H9 (cell line): ENCODE data around the gene OLFM1. TPM values are rescaled to one million over a fixed set of nuclear protein-coding genes. Genes with fewer than 3 reads are reported as not detected.

Experiments used
- DNase-seq: peaks from one replicate; pipeline ENCODE4 v3.0.0-alpha.2; 2017
- H2AFZ ChIP-seq: one replicate; pipeline ENCODE4 v1.6.1; 2013; ENCODE audit warnings: mild to moderate bottlenecking, low read length, control low read depth, moderate library complexity
- H2AK5ac ChIP-seq: 2 replicates; pipeline ENCODE4 v1.6.1; 2013; ENCODE audit warnings: low read length, control low read depth, mixed read lengths; ENCODE audit not compliant: insufficient read length
- H2BK120ac ChIP-seq: one replicate; pipeline ENCODE4 v1.6.1; 2013; ENCODE audit warnings: low read depth, mild to moderate bottlenecking, low read length, control low read depth, inconsistent platforms; ENCODE audit not compliant: poor library complexity, severe bottlenecking
- H2BK12ac ChIP-seq: 2 replicates; pipeline ENCODE4 v1.6.1; 2013; ENCODE audit warnings: low read length, control low read depth, mixed read lengths, low read depth; ENCODE audit not compliant: insufficient read length
- H2BK15ac ChIP-seq: 2 replicates; pipeline ENCODE4 v1.6.1; 2013; ENCODE audit warnings: low read depth, low read length, control low read depth
- H2BK20ac ChIP-seq: one replicate; pipeline ENCODE4 v1.6.1; 2013; ENCODE audit warnings: low read depth, mild to moderate bottlenecking, low read length, control low read depth, inconsistent platforms; ENCODE audit not compliant: poor library complexity, severe bottlenecking
- H2BK5ac ChIP-seq: 2 replicates; pipeline ENCODE4 v1.6.1; 2013; ENCODE audit warnings: low read length, control low read depth, mixed read lengths; ENCODE audit not compliant: insufficient read length
- H3K14ac ChIP-seq: 2 replicates; pipeline ENCODE4 v1.6.1; 2013; ENCODE audit warnings: low read length, control low read depth; ENCODE audit not compliant: insufficient read depth
- H3K18ac ChIP-seq: 2 replicates; pipeline ENCODE4 v1.6.1; 2013; ENCODE audit warnings: low read depth, mild to moderate bottlenecking, mixed read lengths, low read length, control low read depth; ENCODE audit not compliant: insufficient read length
- H3K23ac ChIP-seq: 2 replicates; pipeline ENCODE4 v1.6.1; 2013; ENCODE audit warnings: low read length, control low read depth, mixed read lengths, low read depth; ENCODE audit not compliant: insufficient read length
- H3K23me2 ChIP-seq: 2 replicates; pipeline ENCODE4 v1.6.1; 2013; ENCODE audit warnings: low read depth, mild to moderate bottlenecking, mixed read lengths, low read length, control low read depth; ENCODE audit not compliant: insufficient read length, poor library complexity, severe bottlenecking
- H3K27ac ChIP-seq: 2 replicates; pipeline ENCODE4 v1.5.1; 2013; ENCODE audit warnings: low read length, control low read depth, mixed read lengths, low read depth; ENCODE audit not compliant: insufficient read length
- H3K27me3 ChIP-seq: 2 replicates; pipeline ENCODE4 v1.6.1; 2013; ENCODE audit warnings: low read length, control low read depth, inconsistent platforms; ENCODE audit not compliant: insufficient read depth
- H3K4ac ChIP-seq: 2 replicates; pipeline ENCODE4 v1.6.1; 2013; ENCODE audit warnings: low read depth, mild to moderate bottlenecking, control low read depth, inconsistent platforms, low read length, moderate library complexity
- H3K4me1 ChIP-seq: 2 replicates; pipeline ENCODE4 v1.6.1; 2013; ENCODE audit warnings: low read length, control low read depth, inconsistent platforms; ENCODE audit not compliant: insufficient read depth
- H3K4me2 ChIP-seq: 2 replicates; pipeline ENCODE4 v1.6.1; 2013; ENCODE audit warnings: low read length, control low read depth, mixed read lengths; ENCODE audit not compliant: insufficient read length, insufficient read depth
- H3K56ac ChIP-seq: 2 replicates; pipeline ENCODE4 v1.6.1; 2013; ENCODE audit warnings: low read depth, mild to moderate bottlenecking, mixed read lengths, low read length, control low read depth; ENCODE audit not compliant: insufficient read length
- H3K79me1 ChIP-seq: 2 replicates; pipeline ENCODE4 v1.6.1; 2013; ENCODE audit warnings: low read depth, mild to moderate bottlenecking, moderate library complexity, low read length, control low read depth, inconsistent platforms; ENCODE audit not compliant: insufficient read depth, poor library complexity, severe bottlenecking
- H3K79me2 ChIP-seq: 2 replicates; pipeline ENCODE4 v1.6.1; 2013; ENCODE audit warnings: low read length, control low read depth, inconsistent platforms; ENCODE audit not compliant: insufficient read depth
- H3K9ac ChIP-seq: 2 replicates; pipeline ENCODE4 v1.6.1; 2013; ENCODE audit warnings: low read length, control low read depth, mixed read lengths; ENCODE audit not compliant: insufficient read length; ENCODE audit errors: extremely low read depth
- H3K9me3 ChIP-seq: one replicate; pipeline ENCODE4 v1.6.1; 2013; ENCODE audit warnings: low read depth, low read length, inconsistent platforms; ENCODE audit not compliant: control insufficient read depth
- H3T11ph ChIP-seq: one replicate; pipeline ENCODE4 v1.6.1; 2013; ENCODE audit warnings: mild to moderate bottlenecking, low read length, control low read depth, inconsistent platforms
- H4K20me1 ChIP-seq: one replicate; pipeline ENCODE4 v1.6.1; 2013; ENCODE audit not compliant: control insufficient read depth, insufficient read length, insufficient read depth
- H4K5ac ChIP-seq: 2 replicates; pipeline ENCODE4 v1.6.1; 2013; ENCODE audit warnings: low read depth, mild to moderate bottlenecking, mixed read lengths, low read length, control low read depth; ENCODE audit not compliant: insufficient read length
- H4K8ac ChIP-seq: replicated peaks from 2 replicates; pipeline ENCODE4 v1.6.1; 2013; ENCODE audit warnings: low read length, control low read depth, mixed read lengths, low read depth; ENCODE audit not compliant: insufficient read length
- H4K91ac ChIP-seq: 2 replicates; pipeline ENCODE4 v1.6.1; 2013; ENCODE audit warnings: low read depth, mild to moderate bottlenecking, moderate library complexity, mixed read lengths, low read length, control low read depth; ENCODE audit not compliant: insufficient read length
- H3K27ac Mint-ChIP-seq, 3 experiments: 2 replicates in 2 of 3; 3 replicates in 1 of 3; pipeline ENCODE4 v1.8.0; 2020 to 2021; ENCODE audit warnings: mixed read lengths in 3 of 3, mild to moderate bottlenecking in 1 of 3, moderate library complexity in 1 of 3
- H3K27me3 Mint-ChIP-seq: 2 replicates; pipeline ENCODE4 v1.8.0; 2021; ENCODE audit warnings: low read depth, mild to moderate bottlenecking, moderate library complexity, mixed read lengths
- H3K36me3 Mint-ChIP-seq, 3 experiments: 2 replicates in 2 of 3; 3 replicates in 1 of 3; pipeline ENCODE4 v1.8.0; 2020 to 2021; ENCODE audit warnings: low read depth in 3 of 3, mixed read lengths in 3 of 3; ENCODE audit not compliant: insufficient read depth in 1 of 3
- H3K4me1 Mint-ChIP-seq, 2 experiments: 2 replicates each; pipeline ENCODE4 v1.8.0; 2020; ENCODE audit warnings: mixed read lengths in 2 of 2
- H3K4me3 Mint-ChIP-seq, 2 experiments: 2 replicates in 1 of 2; 3 replicates in 1 of 2; pipeline ENCODE4 v1.8.0; 2020 to 2021; ENCODE audit warnings: mild to moderate bottlenecking in 2 of 2, mixed read lengths in 2 of 2, moderate library complexity in 1 of 2
- H3K9me3 Mint-ChIP-seq, 2 experiments: 2 replicates in 1 of 2; 3 replicates in 1 of 2; pipeline ENCODE4 v1.8.0; 2020; ENCODE audit warnings: mild to moderate bottlenecking in 2 of 2, mixed read lengths in 2 of 2, moderate library complexity in 1 of 2
- CTCF ChIP-seq: fragments of 200-600 bp; sonication (generic); conservative IDR thresholded peaks from 3 replicates; pipeline ENCODE4 v1.8.0; 2021; ENCODE audit warnings: antibody characterized with exemption, mild to moderate bottlenecking
- WGBS: extraction: QIAGEN DNeasy Blood & Tissue Kit; methylation state at CpG from one replicate; pipeline ENCODE4 v1.1.7; 2013; ENCODE audit warnings: missing lambda C conversion rate, low lambda C conversion rate, mixed read lengths; ENCODE audit not compliant: insufficient read length; ENCODE audit errors: extremely low coverage; 5-methylcytosine and 5-hydroxymethylcytosine counted together
- total RNA-seq: library from RNA; stranded (reverse); gene quantifications from 2 replicates; pipeline ENCODE4 v1.2.1, GENCODE V29; 2021

Gene OLFM1
- total RNA-seq, 1 experiment from 2014 or later = 34.1 TPM

GRCh38 chr9:135135929-135136315 is 48.5 kb downstream of the OLFM1 start:
- no peak overlapping the region for H2AFZ ChIP-seq
- H2BK15ac ChIP-seq = no peak overlapping the region
- no peak overlapping the region for H3K23ac ChIP-seq
- Mint-ChIP-seq H3K4me1 (peaks cover 16 to 20% of the 10 kb centered on the region in 2 experiments), H3K36me3 (peaks cover 7 to 11% (median 11%) of the 10 kb centered on the region in 3 experiments; a peak in 4 of 7 replicates), H3K9me3 (peaks cover 11 to 16% of the 10 kb centered on the region in 2 experiments), H3K27me3 (peaks cover 11% of the 10 kb centered on the region), H3K27ac (no peak overlapping the region; a peak in 1 of 7 replicates), H3K4me3 (no peak overlapping the region)
- no peaks in the 10 kb centered on the region for H3K79me2 ChIP-seq
- no CpG with 5 or more reads among the region's 6 CpGs for WGBS
- H2BK5ac ChIP-seq = no peak overlapping the region
- H4K5ac ChIP-seq = no peak overlapping the region
- no peak overlapping the region for H2BK20ac ChIP-seq
- no peak overlapping the region for H3K9ac ChIP-seq
- H3K27ac ChIP-seq = no peak overlapping the region
- no peak overlapping the region for H3K4me2 ChIP-seq
- no peak overlapping the region for H4K91ac ChIP-seq
- H3K18ac ChIP-seq = no peak overlapping the region
- no peak overlapping the region for H4K8ac ChIP-seq
- no peaks in the 10 kb centered on the region for H3K4me1 ChIP-seq
- no peak overlapping the region for H3K56ac ChIP-seq
- no peak overlapping the region; the same call in 1 of the 2 replicates for H3K14ac ChIP-seq
- no peaks in the 10 kb centered on the region for H3K9me3 ChIP-seq
- no peak for TF ChIP-seq CTCF
- H4K20me1 ChIP-seq = peaks cover 2% of the 10 kb centered on the region
- H3K27me3 ChIP-seq = no peaks in the 10 kb centered on the region
- H3T11ph ChIP-seq = no peak overlapping the region
- DNase-seq = no peak
- H3K79me1 ChIP-seq = no peaks in the 10 kb centered on the region
- H2BK120ac ChIP-seq = no peak overlapping the region
- H3K4ac ChIP-seq = no peak overlapping the region
- no peak overlapping the region for H2BK12ac ChIP-seq
- peaks cover 2% of the 10 kb centered on the region for H3K23me2 ChIP-seq
- no peak overlapping the region for H2AK5ac ChIP-seq
